Mucosa of gallbladder (tissue), 1 donor: ENCODE measurements around the gene NUP43. TPM values are rescaled to one million over a fixed set of nuclear protein-coding genes. Genes with fewer than 3 reads are reported as not detected.
A peak's percentile ranks its signal among the peaks of the same experiment; 100 is the strongest.
"Not testable (repeated sequence)": the region's sequence is repeated elsewhere in the genome, so short reads cannot be mapped to it uniquely, and the experiment has no call there.

Source experiments
- DNase-seq: peaks from one replicate; pipeline ENCODE4 v3.0.0-alpha.2; 2020; ENCODE audit warnings: low spot score
- total RNA-seq: library from RNA; stranded (reverse); gene quantifications from one replicate; pipeline ENCODE4 v1.2.1, GENCODE V29; 2021
- donor health status: DM: no; HTN: no; CAD: no.

The NUP43 gene
- total RNA-seq, result 31.6 TPM

- peak; percentile 95 for DNase-seq
Observed at GRCh38 chr6:149746147-149746946, at the start of gene NUP43. Gene NUP43, minus strand, starts transcription at chr6:149746529. Its CDS starts 34 bp downstream, at chr6:149746495.

GRCh38 chr6:149783551-149783950 is 37.2 kb upstream of the NUP43 start:
- DNase-seq, result no peak

GRCh38 chr6:149782337-149782736 is 36.0 kb upstream of the NUP43 start:
- DNase-seq, result no peak

- DNase-seq, result no peak
Observed at GRCh38 chr6:149781715-149782114, 35.4 kb upstream of the NUP43 start.

- DNase-seq, result no peak
Observed at GRCh38 chr6:149779644-149779963, 33.3 kb upstream of the NUP43 start.

GRCh38 chr6:149777624-149778023 is 31.3 kb upstream of the NUP43 start:
- DNase-seq, result no peak

- no peak for DNase-seq
Observed at GRCh38 chr6:149771925-149772324, 25.6 kb upstream of the NUP43 start.

- no peak for DNase-seq
Observed at GRCh38 chr6:149771185-149771584, 24.9 kb upstream of the NUP43 start.

- DNase-seq, result no peak
Observed at GRCh38 chr6:149769676-149770075, 23.3 kb upstream of the NUP43 start.

- DNase-seq, result no peak
Observed at GRCh38 chr6:149766156-149766769, 19.9 kb upstream of the NUP43 start.

GRCh38 chr6:149763866-149764265 is 17.5 kb upstream of the NUP43 start:
- no peak for DNase-seq

GRCh38 chr6:149761438-149761837 is 15.1 kb upstream of the NUP43 start:
- DNase-seq, result no peak

GRCh38 chr6:149756261-149756636 is 9.9 kb upstream of the NUP43 start:
- DNase-seq, result no peak

GRCh38 chr6:149755300-149756260 is 9.3 kb upstream of the NUP43 start:
- no peak for DNase-seq

- no peak for DNase-seq
Observed at GRCh38 chr6:149754548-149754947, 8.2 kb upstream of the NUP43 start.

GRCh38 chr6:149753374-149753637 is 7.0 kb upstream of the NUP43 start:
- DNase-seq, result not testable (repeated sequence)

- no peak for DNase-seq
Observed at GRCh38 chr6:149752600-149753373, 6.5 kb upstream of the NUP43 start.

GRCh38 chr6:149751920-149752319 is 5.6 kb upstream of the NUP43 start:
- DNase-seq, result not testable (repeated sequence)

- DNase-seq, result no peak
Observed at GRCh38 chr6:149751239-149751638, 4.9 kb upstream of the NUP43 start.

- DNase-seq, result peak; percentile 25
Observed at GRCh38 chr6:149750136-149750609, 3.8 kb upstream of the NUP43 start.

- peak; percentile 88 for DNase-seq
Observed at GRCh38 chr6:149749594-149750135, 3.3 kb upstream of the NUP43 start, which contains the start of gene PCMT1. Gene PCMT1, plus strand, starts transcription at chr6:149749741. Its CDS starts 161 bp downstream, at chr6:149749902.
